Progenitor cell of endocrine pancreas (in vitro differentiated cells): ENCODE measurements around the gene GABRB1. TPM values are rescaled to one million over a fixed set of nuclear protein-coding genes. Genes with fewer than 3 reads are reported as not detected.

Experiments used
- DNase-seq: peaks from one replicate; pipeline ENCODE4 v3.0.0; 2021; ENCODE audit warnings: low spot score; ENCODE audit not compliant: unreplicated experiment
- H3K27ac Mint-ChIP-seq: 2 replicates; pipeline ENCODE4 v1.8.0; 2021; ENCODE audit warnings: mild to moderate bottlenecking, moderate library complexity, mixed read lengths
- H3K27me3 Mint-ChIP-seq: 2 replicates; pipeline ENCODE4 v1.8.0; 2021; ENCODE audit warnings: mixed read lengths
- H3K36me3 Mint-ChIP-seq: 2 replicates; pipeline ENCODE4 v1.8.0; 2022; ENCODE audit warnings: mixed read lengths; ENCODE audit not compliant: insufficient read depth
- H3K4me1 Mint-ChIP-seq: 2 replicates; pipeline ENCODE4 v1.8.0; 2021; ENCODE audit warnings: low read depth, mixed read lengths
- H3K4me3 Mint-ChIP-seq: 2 replicates; pipeline ENCODE4 v1.8.0; 2021; ENCODE audit warnings: low read depth, mild to moderate bottlenecking, moderate library complexity, mixed read lengths
- H3K9me3 Mint-ChIP-seq: 2 replicates; pipeline ENCODE4 v1.8.0; 2021; ENCODE audit warnings: low read depth, mixed read lengths
- CTCF ChIP-seq: fragments of 200-600 bp; sonication (generic); IDR thresholded peaks from one replicate; pipeline ENCODE4 v1.5.0; 2021; ENCODE audit warnings: antibody characterized with exemption, mild to moderate bottlenecking; ENCODE audit not compliant: unreplicated experiment
- total RNA-seq: library from RNA; stranded (reverse); gene quantifications from 2 replicates; pipeline ENCODE4 v1.2.1, GENCODE V29; 2021

The GABRB1 gene
- total RNA-seq, 1 donor from 2014 or later, result 1.2 TPM

- no peak for TF ChIP-seq CTCF
- peaks cover 33% of the 10 kb centered on the region for H3K27me3 Mint-ChIP-seq
- H3K4me3 Mint-ChIP-seq, result no peak overlapping the region
- no peaks in the 10 kb centered on the region for H3K9me3 Mint-ChIP-seq
- no peaks in the 10 kb centered on the region for H3K36me3 Mint-ChIP-seq
- peaks cover 2% of the 10 kb centered on the region for H3K4me1 Mint-ChIP-seq
- no peak overlapping the region for H3K27ac Mint-ChIP-seq
- no peak for DNase-seq
Measured at GRCh38 chr4:47419296-47419695, 387.9 kb downstream of the GABRB1 start.

GRCh38 chr4:47425628-47426027 is 394.3 kb downstream of the GABRB1 start:
- H3K27me3 Mint-ChIP-seq, result peaks cover 16% of the 10 kb centered on the region
- H3K9me3 Mint-ChIP-seq, result no peaks in the 10 kb centered on the region
- no peak for TF ChIP-seq CTCF
- H3K4me3 Mint-ChIP-seq, result no peak overlapping the region
- H3K4me1 Mint-ChIP-seq, result peaks cover 1% of the 10 kb centered on the region
- H3K36me3 Mint-ChIP-seq, result no peaks in the 10 kb centered on the region
- H3K27ac Mint-ChIP-seq, result no peak overlapping the region
- DNase-seq, result no peak

- Mint-ChIP-seq H3K27me3 (no peaks in the 10 kb centered on the region), H3K36me3 (no peaks in the 10 kb centered on the region)
- DNase-seq, result no peak
Measured at GRCh38 chr4:47427935-47428334, 396.6 kb downstream of the GABRB1 start.

GRCh38 chr4:47432749-47433148 is 401.4 kb downstream of the GABRB1 start:
- H3K27ac Mint-ChIP-seq, result no peak overlapping the region
- no peak for DNase-seq
- no peaks in the 10 kb centered on the region for H3K4me1 Mint-ChIP-seq
- no peaks in the 10 kb centered on the region for H3K27me3 Mint-ChIP-seq
- no peak for TF ChIP-seq CTCF
- H3K4me3 Mint-ChIP-seq, result no peak overlapping the region
- peaks cover 3% of the 10 kb centered on the region for H3K9me3 Mint-ChIP-seq
- no peaks in the 10 kb centered on the region for H3K36me3 Mint-ChIP-seq

More at GRCh38 chr4:47427935-47428334, 396.6 kb downstream of the GABRB1 start:
- peaks cover 1% of the 10 kb centered on the region for H3K4me1 Mint-ChIP-seq
- H3K27ac Mint-ChIP-seq, result no peak overlapping the region
- no peaks in the 10 kb centered on the region for H3K9me3 Mint-ChIP-seq
- no peak for TF ChIP-seq CTCF
- no peak overlapping the region for H3K4me3 Mint-ChIP-seq

GRCh38 chr4:47434931-47435330 is 403.6 kb downstream of the GABRB1 start:
- no peaks in the 10 kb centered on the region for H3K27me3 Mint-ChIP-seq
- H3K9me3 Mint-ChIP-seq, result peaks cover 3% of the 10 kb centered on the region
- H3K36me3 Mint-ChIP-seq, result no peaks in the 10 kb centered on the region
- no peak for TF ChIP-seq CTCF
- no peak for DNase-seq
- H3K4me3 Mint-ChIP-seq, result no peak overlapping the region
- no peaks in the 10 kb centered on the region for H3K4me1 Mint-ChIP-seq
- no peak overlapping the region for H3K27ac Mint-ChIP-seq
